HuH-7 (cell line): ENCODE data around the gene ZBTB46.
"Not testable (repeated sequence)": the region's sequence is repeated elsewhere in the genome, so short reads cannot be mapped to it uniquely, and the experiment has no call there.

Source experiments
- DNase-seq: peaks from one replicate; pipeline ENCODE4 v3.0.0; 2011; ENCODE audit warnings: low spot score

The ZBTB46 gene

DNA sequence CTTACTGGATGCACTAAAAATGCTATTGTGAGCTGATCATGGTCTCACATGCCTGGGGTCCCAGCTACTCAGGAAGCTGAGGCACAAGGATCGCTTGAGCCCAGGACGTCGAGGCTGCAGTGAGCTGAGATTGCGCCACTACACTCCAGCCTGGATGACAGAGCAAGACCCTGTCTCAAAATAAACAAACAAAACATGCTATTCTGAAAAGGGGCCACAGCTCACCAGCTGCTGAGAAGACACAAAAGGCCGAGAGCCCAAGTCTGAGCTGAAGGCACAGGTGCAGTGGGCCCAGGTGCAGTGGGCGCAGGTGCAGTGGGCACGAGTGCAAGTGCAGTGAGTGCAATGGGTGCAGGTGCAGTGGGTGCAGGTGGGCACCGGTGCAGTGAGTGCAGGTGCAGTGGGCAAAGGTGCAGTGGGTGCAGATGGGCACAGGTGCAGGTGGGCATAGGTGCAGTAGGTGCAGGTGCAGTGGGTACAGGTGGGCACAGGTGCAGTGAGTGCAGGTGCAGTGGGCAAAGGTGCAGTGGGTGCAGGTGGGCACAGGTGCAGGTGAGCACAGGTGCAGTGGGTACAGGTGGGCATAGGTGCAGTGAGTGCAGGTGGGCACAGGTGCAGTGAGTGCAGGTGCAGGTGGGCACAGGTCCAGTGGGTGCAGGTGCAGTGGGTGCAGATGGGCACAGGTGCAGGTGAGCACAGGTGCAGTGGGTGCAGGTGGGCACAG lies 16.0 kb downstream of the ZBTB46 start:
- no peak for DNase-seq

DNA sequence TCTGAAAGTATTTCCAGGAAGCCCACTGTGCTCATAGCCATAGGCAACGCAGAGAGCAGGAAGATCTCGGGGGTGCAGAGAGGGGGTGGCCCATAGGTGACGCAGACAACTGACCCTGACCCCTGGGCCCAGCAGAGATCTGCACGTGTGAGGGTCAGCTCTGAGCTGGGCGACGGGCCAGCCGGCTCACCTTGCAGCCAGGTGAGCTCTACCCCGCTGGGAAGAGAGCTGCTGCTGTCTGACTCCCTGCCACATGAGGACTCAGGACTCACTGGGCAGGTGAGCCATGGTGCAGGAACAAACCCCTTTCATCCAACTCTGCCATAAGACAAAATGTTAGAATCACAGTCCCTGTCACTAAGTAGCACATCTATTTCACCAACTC lies 19.6 kb downstream of the ZBTB46 start:
- no peak for DNase-seq

DNA sequence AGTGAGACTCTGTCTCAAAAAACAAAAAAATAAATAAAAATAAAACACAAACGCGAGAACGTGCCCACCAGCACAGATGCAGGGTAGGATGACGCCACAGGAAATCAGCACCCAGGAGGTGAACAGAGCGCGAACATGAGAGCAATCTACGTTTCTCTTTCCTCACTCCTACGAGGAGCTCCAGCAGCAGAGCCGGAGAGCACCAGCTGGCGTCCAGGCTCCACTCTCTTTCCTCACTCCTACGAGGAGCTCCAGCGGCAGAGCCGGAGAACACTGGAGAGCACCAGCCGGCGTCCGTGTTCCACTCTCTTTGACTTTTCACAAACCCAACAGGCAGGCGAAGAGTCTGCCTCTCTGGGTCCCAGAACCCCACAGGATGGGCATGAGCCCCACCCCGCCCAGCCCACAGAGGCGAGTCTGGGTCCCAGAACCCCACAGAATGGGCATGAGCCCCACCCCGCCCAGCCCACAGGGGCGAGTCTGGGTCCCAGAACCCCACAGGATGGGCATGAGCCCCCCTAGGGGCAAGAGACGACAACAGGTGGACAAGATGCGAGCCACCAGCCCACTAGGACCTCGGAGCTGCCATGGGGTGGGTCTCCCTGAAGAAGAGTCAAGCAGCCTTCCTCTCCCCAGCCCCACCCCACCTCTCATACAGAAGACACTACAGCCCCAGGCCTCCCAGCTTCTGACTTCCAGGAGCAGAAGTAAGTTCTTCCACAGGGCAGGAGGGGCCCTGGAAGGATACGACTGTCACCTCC lies 20.2 kb downstream of the ZBTB46 start:
- DNase-seq: no peak

DNA sequence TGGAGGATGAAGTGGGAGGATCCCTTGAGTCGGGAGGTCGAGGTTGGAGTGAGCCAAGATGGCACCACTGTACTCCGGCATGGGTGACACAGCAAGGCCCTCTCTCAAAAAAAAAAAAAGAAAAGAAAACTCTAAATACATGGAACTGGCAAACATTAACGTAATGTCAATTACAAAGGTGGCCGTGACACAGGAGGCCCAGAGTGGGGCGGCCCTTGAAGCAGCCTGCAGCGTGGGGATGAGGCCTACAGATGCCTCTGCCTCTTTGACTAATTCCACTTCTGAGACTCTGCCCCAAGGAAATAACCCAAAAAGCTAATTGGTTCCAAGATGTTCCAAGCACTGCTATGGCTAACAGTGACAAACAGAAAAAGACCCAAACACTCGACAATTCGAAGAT lies 21.2 kb downstream of the ZBTB46 start:
- no peak for DNase-seq

DNA sequence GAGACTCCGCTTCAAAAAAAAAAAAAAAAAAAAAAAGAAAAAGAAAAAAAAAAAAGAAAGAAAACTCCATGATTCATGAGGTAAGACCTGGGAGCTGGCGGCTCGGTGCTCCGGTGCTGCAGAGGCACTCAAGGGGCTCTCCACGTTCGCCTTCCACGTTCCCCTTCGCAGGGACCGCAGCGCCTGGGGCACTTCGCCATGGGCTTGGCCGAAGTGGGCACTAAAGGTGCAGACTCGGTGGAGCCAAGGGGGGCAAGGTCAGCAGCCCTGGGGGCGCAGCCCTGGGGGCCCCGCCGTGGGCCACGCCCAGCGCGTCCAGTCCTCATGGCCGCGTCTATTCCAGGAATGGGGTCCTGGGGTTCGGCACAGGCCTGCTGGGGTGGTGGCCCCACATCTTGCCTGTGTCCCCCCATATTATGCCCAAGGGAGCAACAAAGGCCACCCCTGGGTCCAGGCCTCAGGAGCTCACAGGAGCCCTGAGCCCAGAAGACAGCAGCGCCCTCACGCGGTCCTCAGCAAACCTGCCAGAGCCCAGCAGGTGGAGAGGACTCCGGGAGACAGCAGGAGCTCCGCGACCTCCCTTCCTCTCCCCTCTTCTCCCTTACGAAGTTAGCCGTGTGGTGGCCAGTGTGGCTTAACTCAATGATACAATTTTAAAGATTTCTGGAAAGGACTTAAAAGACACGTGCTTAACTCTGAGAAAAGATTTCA lies 21.9 kb downstream of the ZBTB46 start:
- DNase-seq: peak; percentile 72

DNA sequence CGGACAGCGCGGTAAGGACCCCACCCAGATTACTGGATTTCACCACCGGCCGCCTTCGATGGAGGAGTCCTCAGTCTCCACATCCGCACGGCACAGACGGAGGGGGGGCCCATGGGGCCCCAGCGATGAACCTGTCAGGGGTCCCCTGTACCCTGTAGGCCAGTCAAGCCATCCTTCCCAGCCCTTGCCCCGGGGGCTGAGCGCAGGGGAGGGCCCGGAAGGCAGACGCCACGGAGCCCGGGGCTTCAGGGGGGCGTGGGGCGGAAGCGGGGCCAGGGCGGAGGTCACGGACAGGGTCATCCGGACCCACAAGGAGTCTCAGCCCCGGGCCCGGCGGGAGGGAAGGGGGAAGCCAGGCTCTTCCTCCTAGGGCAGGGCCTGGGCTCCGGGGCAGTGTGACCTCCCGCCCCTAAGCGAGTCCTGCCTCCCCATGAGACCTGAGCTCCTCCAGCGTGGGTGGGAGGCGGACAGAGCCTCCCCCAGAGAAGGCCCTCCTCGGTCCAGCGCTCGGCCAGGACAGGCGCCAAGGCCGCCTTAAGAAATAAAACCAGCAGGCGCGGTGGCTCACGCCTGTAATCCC lies 22.8 kb downstream of the ZBTB46 start:
- no peak for DNase-seq

DNA sequence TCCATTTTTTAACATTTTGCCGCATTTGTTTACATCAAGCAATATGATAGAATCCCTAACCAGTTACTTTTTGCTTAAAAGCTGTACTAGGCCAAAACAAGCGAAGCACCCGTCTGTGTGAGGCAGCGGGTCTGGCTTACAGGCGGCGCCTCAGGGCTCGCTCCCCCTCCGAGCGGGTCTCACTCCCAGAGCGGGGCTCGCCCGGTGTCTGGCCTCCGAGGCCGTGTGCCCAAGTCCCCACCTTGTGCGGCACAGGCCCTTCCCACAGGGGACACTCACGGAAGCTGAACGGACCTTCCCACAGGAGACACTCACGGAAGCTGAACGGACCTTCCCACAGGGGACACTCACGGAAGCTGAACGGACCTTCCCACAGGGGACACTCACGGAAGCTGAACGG lies 23.4 kb downstream of the ZBTB46 start:
- DNase-seq: peak; percentile 65

DNA sequence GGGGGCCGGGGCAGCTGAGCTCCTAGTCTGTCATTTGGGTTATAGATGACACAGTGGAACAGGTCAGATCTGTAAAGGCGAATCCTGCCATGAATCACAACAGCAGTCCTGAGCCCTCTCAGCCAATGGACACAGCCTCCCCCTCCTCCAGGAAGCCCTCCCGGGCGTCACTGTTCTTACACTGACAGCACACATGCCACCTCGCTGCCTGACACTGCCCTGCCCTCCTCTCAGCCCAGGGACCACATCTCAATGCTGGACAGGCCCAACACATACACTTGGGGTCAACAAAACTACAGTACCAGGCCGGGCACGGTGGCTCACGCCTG lies 26.8 kb downstream of the ZBTB46 start:
- no peak for DNase-seq

DNA sequence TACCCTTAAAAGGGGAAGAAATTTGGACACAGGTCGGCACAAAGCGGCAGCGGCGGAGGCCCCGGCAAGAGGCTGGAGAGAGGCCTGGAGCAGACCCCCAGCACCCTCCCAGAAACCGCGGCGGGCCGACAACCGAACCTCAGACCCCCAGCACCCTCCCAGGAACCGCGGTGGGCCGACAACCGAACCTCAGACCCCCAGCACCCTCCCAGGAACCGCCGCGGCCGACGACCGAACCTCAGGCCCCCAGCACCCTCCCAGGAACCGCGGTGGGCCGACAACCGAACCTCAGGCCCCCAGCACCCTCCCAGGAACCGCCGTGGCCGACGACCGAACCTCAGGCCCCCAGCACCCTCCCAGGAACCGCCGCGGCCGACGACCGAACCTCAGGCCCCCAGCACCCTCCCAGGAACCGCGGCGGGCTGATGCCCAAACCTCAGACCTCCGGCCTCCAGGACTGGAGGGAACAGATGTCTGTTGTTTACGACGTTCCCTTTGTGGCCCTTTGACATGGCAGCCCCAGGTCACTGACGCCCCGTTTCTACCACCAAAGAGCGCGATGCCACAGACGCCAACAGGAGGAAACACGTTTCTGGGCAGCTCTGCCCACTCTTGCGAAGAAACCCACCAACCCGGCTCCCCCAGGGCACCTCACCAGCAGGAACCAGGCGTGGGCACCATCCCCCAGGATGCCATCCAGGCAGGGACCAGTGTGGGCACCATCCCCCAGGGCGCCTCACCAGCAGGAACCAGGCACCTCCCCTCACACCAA lies 28.4 kb downstream of the ZBTB46 start:
- DNase-seq: no peak

DNA sequence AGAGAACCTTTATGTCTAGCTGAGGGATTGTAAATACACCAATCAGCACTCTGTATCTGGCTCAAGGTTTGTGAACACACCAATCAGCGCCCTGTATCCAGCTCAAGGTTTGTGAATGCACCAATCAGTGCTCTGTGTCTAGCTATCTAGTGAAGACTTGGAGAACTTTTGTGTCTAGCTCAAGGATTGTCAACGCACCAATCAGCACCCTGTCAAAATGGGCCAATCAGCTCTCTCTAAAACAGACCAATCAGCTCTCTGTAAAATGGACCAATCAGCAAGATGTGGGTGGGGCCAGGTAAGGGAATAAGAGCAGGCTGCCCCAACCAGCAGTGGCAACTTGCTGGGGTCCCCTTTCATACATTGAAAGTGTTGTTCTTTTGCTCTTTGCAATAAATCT lies 29.9 kb downstream of the ZBTB46 start:
- DNase-seq: not testable (repeated sequence)

DNA sequence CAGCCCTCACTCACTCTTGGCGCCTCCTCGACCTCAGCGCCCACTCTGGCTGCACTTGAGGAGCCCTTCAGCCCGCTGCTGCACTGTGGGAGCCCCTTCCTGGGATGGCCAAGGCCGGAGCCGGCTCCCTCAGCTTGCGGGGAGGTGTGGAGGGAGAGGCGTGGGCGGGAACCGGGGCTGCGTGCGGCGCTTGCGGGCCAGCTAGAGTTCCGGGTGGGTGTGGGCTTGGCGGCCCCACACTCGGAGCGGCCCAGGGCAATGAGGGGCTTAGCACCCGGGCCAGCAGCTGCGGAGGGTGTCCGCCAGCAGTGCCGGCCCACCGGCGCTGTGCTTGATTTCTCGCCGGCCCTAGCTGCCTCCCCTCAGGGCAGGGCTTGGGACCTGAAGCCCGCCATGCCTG lies 30.7 kb downstream of the ZBTB46 start:
- DNase-seq: not testable (repeated sequence)

DNA sequence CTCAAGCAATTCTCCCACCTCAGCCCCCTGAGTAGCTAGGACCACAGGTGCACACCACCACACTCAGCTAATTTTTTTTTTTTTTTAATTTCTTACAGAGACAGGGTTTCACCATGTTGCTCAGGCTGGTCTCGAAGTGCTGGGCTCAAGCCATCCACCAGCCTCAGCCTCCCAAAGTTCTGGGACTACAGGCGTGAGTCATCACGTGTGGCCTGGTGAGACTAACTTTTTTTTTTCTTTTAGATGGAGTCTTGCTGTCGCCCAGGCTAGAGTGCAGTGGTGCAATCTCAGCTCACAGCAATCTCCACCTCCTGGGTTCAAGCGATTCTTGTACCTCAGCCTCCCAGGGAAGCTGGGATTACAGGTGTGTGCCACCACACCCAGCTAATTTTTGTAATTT lies 31.9 kb downstream of the ZBTB46 start:
- not testable (repeated sequence) for DNase-seq

DNA sequence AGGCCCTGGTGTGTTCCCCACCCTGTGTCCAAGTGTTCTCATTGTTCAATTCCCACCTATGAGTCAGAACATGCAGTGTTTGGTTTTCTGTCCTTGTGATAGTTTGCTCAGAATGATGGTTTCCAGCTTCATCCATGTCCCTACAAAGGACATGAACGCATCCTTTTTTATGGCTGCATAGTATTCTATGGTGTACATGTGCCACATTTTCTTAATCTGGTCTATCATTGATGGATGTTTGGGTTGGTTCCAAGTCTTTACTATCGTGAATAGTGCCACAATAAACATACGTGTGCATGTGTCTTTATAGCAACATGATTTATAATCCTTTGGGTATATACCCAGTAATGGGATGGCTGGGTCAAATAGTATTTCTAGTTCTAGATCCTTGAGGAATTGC lies 33.9 kb downstream of the ZBTB46 start:
- not testable (repeated sequence) for DNase-seq

DNA sequence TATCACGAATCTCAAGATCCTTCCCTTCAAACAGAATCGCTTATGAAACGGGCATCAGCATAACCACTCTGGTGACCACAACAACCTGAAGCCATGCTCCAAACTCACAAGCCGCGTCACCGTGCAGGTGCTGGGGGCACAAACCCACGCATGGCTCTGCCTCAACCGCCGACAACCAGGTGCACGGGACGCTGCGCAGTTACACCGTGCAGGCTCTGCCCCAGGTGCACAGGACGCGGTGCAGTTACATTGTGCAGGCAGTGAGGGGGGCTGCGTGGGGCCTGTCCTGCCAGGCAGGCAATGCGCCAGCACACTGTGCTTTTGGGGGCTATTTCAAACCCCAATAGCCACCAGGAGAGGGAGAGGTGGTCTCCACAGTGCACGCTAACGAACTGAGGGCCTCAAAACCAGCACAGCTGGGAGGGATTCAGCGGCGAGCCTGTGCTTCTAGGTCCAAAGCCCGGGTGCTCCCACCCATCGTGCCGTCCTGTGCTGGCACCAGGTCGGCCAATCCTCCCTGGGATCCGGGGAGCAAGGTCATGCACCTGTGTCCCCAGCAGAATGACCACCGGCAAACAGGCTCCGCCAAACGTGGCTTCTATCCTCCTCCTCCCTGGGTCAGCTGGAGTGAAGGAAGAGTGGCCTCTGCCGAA lies 35.8 kb downstream of the ZBTB46 start:
- no peak for DNase-seq

DNA sequence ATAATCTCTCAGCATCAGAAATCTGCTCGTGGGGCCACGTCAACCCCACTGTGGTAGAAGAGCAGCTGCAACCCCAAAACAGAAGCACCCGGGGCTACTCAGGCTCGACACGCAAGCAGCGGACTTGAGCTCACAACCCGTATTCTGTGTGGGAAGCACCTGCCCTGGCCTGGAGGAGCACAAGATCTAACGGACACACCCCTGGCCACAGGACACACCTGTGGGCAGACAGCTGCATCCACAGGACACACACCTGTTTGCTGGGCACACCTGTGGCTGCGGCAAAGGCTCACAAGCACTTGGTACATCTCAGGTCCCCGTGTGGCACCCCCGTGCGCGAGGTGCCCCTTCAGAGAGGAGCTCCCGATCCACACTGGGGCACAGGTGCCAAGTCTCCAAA lies 36.5 kb downstream of the ZBTB46 start:
- DNase-seq: no peak

DNA sequence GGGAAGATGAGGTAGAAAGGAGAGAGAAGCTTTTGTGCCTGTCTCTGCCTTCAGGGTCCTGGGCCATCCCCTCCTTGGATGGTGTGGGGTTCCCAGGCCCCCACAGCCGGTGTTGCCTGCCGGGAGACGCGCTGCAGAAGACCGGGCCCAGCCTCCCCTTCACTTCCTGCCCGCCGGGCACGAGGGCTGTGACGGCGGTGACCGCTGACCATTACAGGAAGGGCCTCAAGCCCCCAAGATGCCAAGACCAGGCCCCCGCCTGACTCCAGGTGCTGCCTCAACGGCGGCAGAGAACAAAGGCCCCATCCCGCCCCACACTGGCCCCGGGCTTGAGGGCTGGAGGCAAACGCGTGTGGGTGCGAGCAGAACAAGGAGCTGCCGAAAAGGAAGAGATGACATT lies 38.2 kb downstream of the ZBTB46 start:
- no peak for DNase-seq

DNA sequence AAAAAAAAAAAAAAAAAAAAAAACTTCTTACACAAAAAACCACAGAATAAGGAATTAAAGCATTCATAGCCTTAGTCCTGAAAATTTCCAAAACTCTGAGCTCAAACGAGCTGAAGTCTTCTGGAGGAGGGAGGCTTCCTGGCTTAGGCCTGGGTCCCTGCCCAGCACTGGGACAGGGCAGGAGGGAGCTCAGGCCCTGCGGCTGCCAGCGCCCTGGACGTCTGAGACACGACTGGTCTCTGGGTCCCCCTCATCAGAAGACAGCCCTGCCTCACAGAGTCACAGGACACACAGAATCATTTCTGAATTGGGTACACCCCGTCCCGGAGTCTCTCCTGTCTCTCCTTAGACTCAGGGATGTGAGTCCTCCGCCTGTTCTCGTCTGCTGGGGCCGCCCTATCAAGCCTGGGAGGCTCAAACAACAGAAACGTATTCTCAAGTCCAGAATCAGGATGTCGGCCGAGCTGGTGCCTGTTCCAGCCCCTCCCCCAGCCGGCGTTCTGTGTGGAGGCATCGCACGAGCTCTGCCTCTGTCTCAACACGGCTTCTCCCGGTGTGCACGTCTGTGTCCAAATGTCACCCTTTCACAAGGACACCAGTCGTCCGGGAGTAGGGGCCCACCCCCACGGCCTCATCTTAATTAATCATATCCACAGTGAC lies 39.4 kb downstream of the ZBTB46 start:
- no peak for DNase-seq

DNA sequence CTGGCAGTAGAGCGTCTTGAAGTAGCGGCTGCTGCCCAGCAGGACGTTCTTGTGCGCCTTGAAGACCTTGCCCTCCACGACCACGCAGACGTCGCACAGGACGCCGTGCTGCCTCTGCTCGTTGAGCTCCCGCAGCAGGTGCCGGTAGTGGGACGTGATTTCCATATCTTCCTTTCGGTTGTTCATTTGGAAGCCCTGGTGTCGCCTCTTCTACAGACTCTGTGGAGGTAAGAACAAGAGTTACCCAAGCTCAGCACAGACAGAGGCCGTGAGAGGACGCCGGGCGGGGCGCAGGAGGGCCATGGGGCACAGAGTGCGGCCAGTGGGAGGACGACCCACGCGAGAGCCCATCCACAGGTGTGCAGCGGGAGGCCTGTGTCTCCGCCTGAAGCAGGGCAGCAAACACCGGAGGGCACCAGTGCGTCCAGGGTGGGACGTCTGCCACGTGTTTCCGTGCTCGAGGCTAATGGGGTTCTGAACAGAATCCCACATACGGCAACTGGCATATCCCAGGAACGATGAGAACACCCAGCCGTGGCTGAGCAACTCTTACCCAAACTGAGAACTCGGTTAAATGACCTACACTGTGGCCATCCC lies 40.4 kb downstream of the ZBTB46 start:
- no peak for DNase-seq

DNA sequence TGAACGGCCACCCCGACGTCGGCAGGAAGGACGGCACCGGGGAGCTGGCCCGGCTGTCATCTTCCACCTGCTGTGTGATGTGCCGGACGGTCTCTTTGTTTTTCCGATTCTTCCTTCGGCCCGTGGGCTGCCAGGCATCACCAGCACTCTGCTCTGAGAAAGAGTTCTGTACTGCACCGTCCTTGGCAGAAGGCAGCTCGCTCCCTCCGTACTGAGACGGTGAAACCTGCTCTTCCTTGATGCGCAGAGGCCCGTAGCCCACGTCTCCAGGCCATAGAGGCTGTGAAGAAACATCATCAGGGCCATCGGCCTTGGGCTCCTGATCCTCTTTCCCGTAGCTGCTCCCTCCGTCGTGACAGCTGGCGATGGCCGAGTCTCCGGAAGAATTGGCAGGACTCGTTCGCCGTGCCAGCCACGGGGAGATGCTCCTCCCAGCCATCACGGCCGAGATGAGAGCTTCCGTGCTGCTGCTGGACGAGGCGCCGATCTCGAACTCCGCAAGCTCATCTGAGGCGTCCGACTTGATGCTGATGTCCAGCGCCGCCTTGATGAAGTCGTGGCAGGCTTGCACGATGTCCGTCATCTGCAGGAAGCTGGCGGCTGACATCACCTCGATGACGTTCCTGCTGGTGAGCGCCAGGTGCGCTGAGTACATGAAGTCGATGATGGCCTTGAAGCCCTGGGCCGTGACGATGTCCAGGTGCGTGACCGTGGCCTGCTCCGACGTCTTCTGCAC lies 41.1 kb downstream of the ZBTB46 start:
- no peak for DNase-seq

DNA sequence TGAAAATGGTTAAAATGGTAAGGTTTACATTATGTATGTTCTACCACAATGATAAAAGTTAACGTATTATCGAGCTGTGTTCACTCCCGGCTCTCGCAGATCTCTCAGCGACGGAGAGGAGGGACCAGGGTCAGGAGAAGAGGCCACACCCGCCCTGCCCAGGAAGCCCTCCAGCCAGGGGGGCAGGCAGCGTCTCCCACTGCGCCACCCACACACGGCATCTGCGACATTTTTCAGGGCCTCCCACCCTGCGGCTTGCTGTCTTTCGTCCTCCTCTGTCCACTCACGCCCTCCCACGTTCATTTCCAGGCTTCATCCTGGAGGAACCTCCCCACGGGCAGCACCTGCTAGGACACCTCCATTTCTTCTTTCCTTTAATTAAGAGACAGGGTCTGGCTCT lies 43.3 kb downstream of the ZBTB46 start:
- DNase-seq: no peak
